Neutrophil (primary cell): ENCODE results near the gene B9D1.

Source experiments
- H3K27ac ChIP-seq: fragments of 200-600 bp; sonication (generic); 2 replicates; pipeline ENCODE4 v1.5.1; 2016; ENCODE audit warnings: mild to moderate bottlenecking, moderate library complexity
- H3K27me3 ChIP-seq: fragments of 200-600 bp; sonication (generic); 2 replicates; pipeline ENCODE4 v1.6.0; 2016; ENCODE audit warnings: mild to moderate bottlenecking
- H3K36me3 ChIP-seq: fragments of 200-600 bp; sonication (generic); 2 replicates; pipeline ENCODE4 v1.5.1; 2017
- H3K4me1 ChIP-seq, 2 experiments: fragments of 200-600 bp in 1 of 2; sonication (generic) in 1 of 2; 1 replicate in 1 of 2; 2 replicates in 1 of 2; pipeline versions ENCODE4 v1.5.1 to v1.6.1; 2013 to 2016; ENCODE audit warnings: low read depth in 1 of 2, low read length in 1 of 2, mild to moderate bottlenecking in 1 of 2, moderate library complexity in 1 of 2; ENCODE audit not compliant: control insufficient read depth in 1 of 2, insufficient read depth in 1 of 2
- H3K4me3 ChIP-seq, 2 experiments: fragments of 200-600 bp in 1 of 2; sonication (generic) in 1 of 2; 1 replicate in 1 of 2; 2 replicates in 1 of 2; pipeline ENCODE4 v1.5.1; 2013 to 2016; ENCODE audit warnings: low read depth in 1 of 2, low read length in 1 of 2, mild to moderate bottlenecking in 1 of 2, moderate library complexity in 1 of 2
- H3K9me3 ChIP-seq: fragments of 200-600 bp; sonication (generic); 2 replicates; pipeline ENCODE4 v1.5.1; 2016
- CTCF ChIP-seq: fragments of 200-600 bp; sonication (generic); IDR thresholded peaks from 2 replicates; pipeline ENCODE4 v1.5.1; 2016; ENCODE audit warnings: antibody characterized with exemption

Gene B9D1

GRCh38 chr17:19368229-19368628, 5.7 kb upstream of the B9D1 start:
- Histone ChIP-seq H3K27me3 (peaks cover 30% of the 10 kb centered on the region), H3K9me3 (no peaks in the 10 kb centered on the region), H3K36me3 (no peaks in the 10 kb centered on the region), H3K27ac (no peak overlapping the region), H3K4me3 (no peak overlapping the region), H3K4me1 (peaks cover 7 to 11% of the 10 kb centered on the region in 2 experiments)
- TF ChIP-seq CTCF: no peak

GRCh38 chr17:19366637-19366972, 4.1 kb upstream of the B9D1 start:
- H3K9me3 ChIP-seq: no peaks in the 10 kb centered on the region
- no peak overlapping the region for H3K27ac ChIP-seq
- H3K4me1 ChIP-seq: peaks cover 14 to 26% of the 10 kb centered on the region in 2 experiments
- no peak overlapping the region for H3K4me3 ChIP-seq
- H3K36me3 ChIP-seq: no peaks in the 10 kb centered on the region
- no peak for TF ChIP-seq CTCF
- peaks cover 31% of the 10 kb centered on the region for H3K27me3 ChIP-seq

GRCh38 chr17:19365833-19366636, 3.5 kb upstream of the B9D1 start:
- Histone ChIP-seq H3K9me3 (no peaks in the 10 kb centered on the region), H3K4me1 (peaks cover 14 to 26% of the 10 kb centered on the region in 2 experiments), H3K4me3 (no peak overlapping the region), H3K36me3 (no peaks in the 10 kb centered on the region), H3K27ac (no peak overlapping the region), H3K27me3 (peaks cover 32% of the 10 kb centered on the region)
- TF ChIP-seq CTCF: no peak

GRCh38 chr17:19365499-19365817, 2.9 kb upstream of the B9D1 start:
- H3K4me3 ChIP-seq: no peak overlapping the region
- H3K27ac ChIP-seq: no peak overlapping the region
- H3K36me3 ChIP-seq: no peaks in the 10 kb centered on the region
- H3K9me3 ChIP-seq: no peaks in the 10 kb centered on the region
- H3K4me1 ChIP-seq: peaks cover 10 to 22% of the 10 kb centered on the region in 2 experiments
- peaks cover 32% of the 10 kb centered on the region for H3K27me3 ChIP-seq
- TF ChIP-seq CTCF: no peak

- H3K9me3 ChIP-seq: no peaks in the 10 kb centered on the region
- H3K27me3 ChIP-seq: peaks cover 30% of the 10 kb centered on the region
- no peak overlapping the region for H3K27ac ChIP-seq
- TF ChIP-seq CTCF: no peak
- H3K4me1 ChIP-seq: peaks cover 7 to 17% of the 10 kb centered on the region in 2 experiments
- H3K36me3 ChIP-seq: no peaks in the 10 kb centered on the region
- H3K4me3 ChIP-seq: no peak overlapping the region
Measured at GRCh38 chr17:19364699-19365498, 2.4 kb upstream of the B9D1 start.
